ENCODE measurements around the gene YES1.
A peak's percentile ranks its signal among the peaks of the same experiment; 100 is the strongest.
"Not testable (repeated sequence)": the region's sequence is repeated elsewhere in the genome, so short reads cannot be mapped to it uniquely, and the experiment has no call there.

The YES1 gene

GRCh38 chr18:824179-824578, 12.1 kb upstream of the YES1 start:
- DNase-seq (ENCODE audit: low read depth in 2 of 2) = no peak

GRCh38 chr18:820591-821165, 8.6 kb upstream of the YES1 start:
- DNase-seq (ENCODE audit: low read depth in 2 of 2) = no peak

DNA sequence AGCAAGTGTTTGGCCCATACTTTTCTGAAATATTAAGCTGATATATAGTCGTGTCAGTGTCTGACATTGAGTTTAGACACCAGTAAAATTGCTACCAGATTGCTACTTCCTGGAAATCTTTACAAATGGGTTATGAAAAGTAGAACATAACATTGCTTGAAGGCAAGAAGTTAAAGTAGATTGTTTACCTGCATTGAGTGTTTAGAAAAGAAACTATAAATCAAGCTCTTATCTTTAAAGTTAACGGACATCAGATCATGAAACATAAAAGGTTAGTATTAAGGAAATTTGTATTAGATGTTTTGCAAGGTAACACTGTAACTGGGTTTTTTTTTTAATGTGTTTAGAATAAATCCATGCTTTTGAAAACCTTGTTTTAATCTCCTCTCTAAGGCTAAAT, 4.8 kb upstream of the YES1 start:
- DNase-seq (ENCODE audit: low read depth in 2 of 2) = no peak

DNA sequence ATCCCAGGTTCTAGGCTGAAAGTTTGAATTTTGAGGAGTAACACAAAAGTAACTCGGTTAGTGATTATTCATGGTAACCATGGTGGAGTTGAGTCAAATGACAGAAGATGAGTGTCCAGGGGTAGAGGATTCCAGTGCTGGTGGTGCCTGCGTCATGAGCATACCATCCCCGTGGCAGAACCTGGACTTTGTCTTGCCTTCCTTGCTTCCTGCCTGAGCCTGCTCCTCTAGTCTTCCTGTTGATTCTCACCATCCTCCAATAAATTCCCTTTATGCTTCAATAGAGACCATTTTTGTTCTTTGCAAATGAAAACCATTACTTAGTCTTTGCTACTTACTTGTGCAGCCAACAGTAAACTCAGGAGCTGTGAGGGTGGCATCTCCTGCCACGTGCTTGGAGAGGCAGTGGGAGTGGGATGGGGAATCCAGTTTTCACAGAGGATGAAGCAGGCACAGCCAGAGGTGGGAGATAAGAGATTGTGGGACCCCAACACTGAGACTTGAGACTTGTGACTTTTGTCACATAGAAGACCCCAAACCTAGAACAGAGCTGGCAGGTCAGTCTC, 4.1 kb upstream of the YES1 start:
- no peak for DNase-seq (ENCODE audit: low read depth in 2 of 2)

- no peak for DNase-seq (ENCODE audit: low read depth in 2 of 2)
Observed at GRCh38 chr18:815353-815752, 3.3 kb upstream of the YES1 start.

DNA sequence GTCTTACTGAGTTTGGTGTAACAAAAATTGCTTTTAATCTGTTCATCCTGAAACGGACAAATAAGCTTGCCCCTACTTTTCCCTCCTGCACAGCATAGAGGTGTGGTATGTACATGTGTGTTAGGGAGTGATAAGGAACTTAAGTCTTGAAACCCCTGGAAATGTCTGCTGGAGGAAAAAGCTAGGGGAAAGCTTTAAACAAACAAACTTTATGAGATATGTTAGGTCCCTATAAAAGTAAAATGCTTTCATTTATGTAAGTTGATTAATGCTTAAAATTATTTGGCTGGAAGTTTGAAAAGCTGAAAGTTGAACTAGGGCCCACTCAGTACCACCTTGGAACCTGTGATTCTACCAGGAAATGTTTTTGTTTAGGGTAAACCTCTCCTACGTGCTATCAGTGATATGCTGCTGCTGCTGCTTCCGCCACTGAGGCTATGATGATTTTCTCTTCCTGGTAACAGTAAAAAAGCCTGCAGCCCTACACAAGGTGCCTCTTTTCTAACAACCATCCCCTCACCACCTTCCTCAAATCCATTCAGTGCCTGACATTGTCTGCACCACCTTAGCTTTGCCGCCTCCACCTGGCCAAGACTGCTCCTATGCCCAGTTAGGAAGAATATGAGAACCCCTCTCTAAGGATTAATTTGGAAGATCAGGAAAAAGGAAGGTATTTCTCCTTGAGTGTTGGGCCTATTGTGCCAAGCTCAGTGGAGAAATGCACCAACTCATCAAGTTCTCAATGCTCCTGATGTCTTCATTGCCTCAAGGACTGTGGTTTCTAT, 2.5 kb upstream of the YES1 start:
- no peak for DNase-seq (ENCODE audit: low read depth in 2 of 2)

GRCh38 chr18:813172-814071, 1.4 kb upstream of the YES1 start:
- DNase-seq (ENCODE audit: low read depth in 2 of 2) = peak; percentile 64 to 82

GRCh38 chr18:812376-813171, 532 bp upstream of the YES1 start:
- DNase-seq (ENCODE audit: low read depth in 2 of 2) = peak; percentile 75 to 77

GRCh38 chr18:811182-811891, 705 bp downstream of the YES1 start:
- DNase-seq (ENCODE audit: low read depth in 2 of 2) = no peak

DNA sequence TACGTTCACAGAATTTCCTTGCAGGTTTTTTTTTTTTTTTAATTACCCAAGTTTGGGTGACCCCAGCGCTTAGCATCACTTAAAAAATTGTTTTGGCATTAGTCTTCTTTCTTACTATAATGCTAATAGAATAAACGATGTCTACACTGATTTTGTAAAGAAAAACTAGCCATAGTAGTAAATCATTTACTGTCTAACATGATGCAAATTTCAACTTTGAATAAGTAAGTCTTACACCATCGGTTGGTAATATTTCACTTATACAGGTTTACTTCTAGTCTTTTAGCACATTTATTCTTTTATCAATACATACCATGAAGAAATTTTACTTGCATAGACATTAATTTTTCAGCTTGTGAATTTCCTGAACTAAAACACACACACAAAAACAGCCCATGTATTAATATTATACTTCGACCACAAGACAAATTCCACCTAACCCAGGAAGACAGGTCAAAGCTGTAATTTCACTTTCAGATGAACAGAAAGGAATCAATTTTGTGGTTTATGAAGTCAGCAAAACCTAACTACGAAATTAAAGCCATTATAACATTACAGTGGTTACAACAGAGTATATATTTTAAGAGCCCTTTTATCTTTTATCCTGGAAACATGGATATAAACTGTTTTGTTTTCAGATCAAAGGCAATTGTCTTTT, 1.9 kb downstream of the YES1 start:
- no peak for DNase-seq (ENCODE audit: low read depth in 2 of 2)

DNA sequence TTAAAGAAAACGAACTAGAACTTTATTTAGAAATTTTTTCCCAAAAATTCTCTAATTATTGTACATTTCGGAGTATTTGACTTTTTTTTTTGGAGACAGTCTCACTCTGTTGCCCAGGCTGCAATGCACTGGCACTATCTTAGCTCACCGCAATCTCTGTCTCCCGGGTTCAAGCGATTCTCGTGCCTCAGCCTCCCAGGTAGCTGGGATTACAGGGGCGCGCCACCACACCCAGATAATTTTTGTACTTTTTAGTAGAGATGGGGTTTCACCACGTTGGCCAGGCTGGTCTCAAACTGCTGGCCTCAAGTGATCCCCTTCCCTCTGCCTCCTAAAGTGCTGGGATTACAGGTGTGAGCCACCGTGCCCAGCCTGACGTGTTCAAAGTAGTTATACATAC, 2.8 kb downstream of the YES1 start:
- not testable (repeated sequence) for DNase-seq (ENCODE audit: low read depth in 2 of 2)

GRCh38 chr18:808502-808901, 3.5 kb downstream of the YES1 start:
- DNase-seq (ENCODE audit: low read depth in 2 of 2) = no peak

DNA sequence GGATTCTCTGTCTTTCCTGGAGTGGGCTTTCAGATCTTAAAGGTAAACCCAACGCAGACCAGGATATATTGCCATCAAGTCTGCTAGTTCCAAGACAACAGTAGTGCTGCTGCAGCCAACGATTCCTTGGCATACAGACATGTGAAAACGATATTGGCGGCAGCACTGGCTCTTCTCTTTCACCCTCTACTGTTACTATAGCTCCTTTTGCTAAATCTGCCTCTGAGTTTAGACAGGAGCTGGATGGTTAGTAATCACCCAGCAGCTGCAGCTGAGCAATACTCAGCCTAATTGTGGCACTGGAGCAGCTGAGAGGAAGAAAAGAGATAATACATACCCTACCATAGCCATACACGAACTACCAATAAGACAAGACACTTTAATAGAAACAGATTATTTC, 4.0 kb downstream of the YES1 start:
- DNase-seq (ENCODE audit: low read depth in 2 of 2) = no peak

- DNase-seq (ENCODE audit: low read depth in 2 of 2) = no peak
Observed at GRCh38 chr18:805755-806110, 6.3 kb downstream of the YES1 start.

DNA sequence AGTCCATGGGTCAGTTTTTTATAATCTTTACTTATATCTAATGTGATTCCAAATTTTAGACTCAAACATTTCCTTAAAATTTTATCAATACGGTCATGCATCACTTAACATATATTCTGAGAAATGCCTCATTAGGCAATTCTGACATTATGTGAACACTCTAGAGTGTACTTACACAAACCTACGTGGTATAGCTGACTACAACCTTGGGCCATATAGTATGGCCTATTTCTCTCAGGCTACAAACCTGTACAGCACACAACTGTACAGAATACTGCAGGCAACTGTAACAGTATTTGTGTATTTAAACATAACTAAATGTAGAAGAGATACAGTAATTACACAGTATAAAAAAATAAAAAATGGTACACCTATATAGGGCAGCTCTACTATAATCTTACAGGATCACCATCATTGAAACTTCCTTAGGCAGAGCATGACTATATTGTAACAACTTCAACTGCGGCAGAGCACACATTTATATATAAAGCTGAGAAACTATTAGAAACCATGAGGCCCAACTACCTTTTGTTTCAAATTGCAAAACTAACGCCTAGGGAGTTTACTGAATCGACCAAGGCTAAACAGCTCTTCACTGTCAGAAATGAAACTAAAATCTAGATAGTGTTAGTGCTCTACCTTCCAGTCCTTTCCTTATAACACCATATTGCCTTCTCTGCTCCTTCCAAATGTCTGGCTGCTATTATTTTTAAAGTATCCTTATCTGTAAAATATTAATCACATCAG, 6.9 kb downstream of the YES1 start:
- DNase-seq (ENCODE audit: low read depth in 2 of 2) = no peak

DNA sequence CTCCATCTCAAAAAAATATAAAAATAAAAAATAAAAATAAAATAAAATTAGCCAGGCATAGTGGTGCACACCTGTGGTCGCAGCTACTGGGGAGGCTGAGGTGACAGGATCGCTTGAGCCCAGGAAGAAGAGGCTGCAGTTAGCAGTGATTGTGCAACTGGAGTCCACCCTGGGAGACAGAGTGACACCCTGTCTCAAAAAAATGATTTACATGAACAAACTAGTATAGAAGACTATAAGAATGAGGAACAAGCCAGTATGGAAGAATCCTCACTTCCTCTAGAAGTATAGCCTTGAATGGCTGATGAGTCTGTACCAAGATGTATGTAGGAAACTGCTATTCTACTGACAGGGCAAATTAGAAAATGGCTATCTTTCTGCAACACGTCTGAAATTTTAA, 10.9 kb downstream of the YES1 start:
- DNase-seq (ENCODE audit: low read depth in 2 of 2) = no peak

- no peak for DNase-seq (ENCODE audit: low read depth in 2 of 2)
Observed at GRCh38 chr18:799943-800342, 12.1 kb downstream of the YES1 start.

GRCh38 chr18:795383-795782, 16.7 kb downstream of the YES1 start:
- not testable (repeated sequence) for DNase-seq (ENCODE audit: low read depth in 2 of 2)

DNA sequence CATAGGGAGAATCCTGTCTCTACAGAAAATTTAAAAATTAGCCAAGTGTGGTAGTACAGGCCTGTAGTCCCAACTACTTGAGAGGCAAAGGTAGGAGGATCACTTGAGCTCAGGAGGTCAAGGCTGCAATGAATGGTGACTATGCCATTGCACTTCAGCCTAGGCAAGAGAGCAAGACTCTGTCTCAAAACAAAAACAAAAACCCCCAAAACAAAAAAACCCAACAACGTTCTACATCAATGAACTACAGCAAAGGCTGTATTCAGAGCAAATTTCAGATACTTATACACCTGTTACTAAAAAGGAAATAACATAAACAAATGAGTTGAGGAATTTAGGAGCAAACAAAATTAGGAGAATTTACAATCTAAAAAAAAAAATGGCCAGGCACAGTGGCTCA, 22.6 kb downstream of the YES1 start:
- DNase-seq (ENCODE audit: low read depth in 2 of 2) = no peak

GRCh38 chr18:785242-785641, 26.8 kb downstream of the YES1 start:
- no peak for DNase-seq (ENCODE audit: low read depth in 2 of 2)
